HG02623 (cell line): Measurements from ENCODE around the gene RNF141.

ENCODE experiments used
- ATAC-seq: cut with Tn5 transposase; IDR thresholded peaks from one replicate; pipeline ENCODE4 v1.9.1; 2021; ENCODE audit warnings: moderate library complexity; ENCODE audit not compliant: unreplicated experiment

Gene RNF141

DNA sequence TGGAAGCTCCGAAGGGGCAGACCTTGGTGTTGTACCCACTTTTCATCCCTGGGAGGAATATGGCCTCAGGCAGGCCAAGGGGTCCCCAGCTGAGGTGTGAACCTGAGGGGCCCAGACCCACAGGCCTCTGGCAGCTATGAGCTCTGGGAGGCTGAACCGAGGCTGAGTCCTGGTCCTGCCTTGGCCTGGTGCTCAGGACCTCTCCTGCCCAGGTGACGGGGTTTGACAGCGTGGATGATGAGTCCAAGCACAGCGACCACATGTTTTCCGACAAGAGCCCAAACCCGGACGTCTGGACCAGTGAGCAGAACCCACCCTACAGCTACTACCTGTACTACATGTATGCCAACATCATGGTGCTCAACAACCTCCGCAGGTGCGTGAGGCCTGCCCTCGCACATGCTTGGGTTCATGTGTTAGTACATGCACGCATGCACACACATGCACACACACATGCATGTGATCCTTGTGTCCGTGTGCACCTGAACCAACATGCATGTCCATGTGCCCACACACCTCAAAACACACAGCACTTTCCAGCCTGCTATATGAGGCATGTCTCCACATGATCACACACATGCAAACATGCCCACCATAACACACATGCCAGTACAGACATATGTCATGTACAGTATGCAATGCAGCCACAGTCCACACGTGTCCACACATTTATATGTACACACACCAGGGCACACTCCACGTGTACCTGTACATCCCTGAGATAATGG is 40.9 kb downstream of the RNF141 start:
- no peak for ATAC-seq

DNA sequence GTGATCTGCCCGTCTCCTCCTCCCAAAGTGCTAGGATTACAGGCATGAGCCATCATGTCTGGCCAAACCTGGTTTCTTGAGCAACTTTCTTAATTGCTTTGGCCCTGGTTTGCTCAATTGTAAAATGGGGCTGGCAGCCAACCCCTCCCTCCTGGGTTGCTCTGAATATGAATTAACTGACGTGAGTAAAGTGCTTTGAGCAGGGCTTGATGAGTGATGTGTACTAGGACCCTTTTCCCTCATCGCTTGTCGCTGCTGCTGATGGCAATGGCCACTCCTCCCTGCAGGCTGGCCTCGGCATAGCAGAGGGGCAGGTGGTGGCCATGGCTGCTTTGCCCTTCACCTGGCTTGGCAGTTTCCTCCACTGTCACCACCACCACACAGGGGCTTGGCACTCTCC is 41.5 kb downstream of the RNF141 start:
- ATAC-seq: no peak

DNA sequence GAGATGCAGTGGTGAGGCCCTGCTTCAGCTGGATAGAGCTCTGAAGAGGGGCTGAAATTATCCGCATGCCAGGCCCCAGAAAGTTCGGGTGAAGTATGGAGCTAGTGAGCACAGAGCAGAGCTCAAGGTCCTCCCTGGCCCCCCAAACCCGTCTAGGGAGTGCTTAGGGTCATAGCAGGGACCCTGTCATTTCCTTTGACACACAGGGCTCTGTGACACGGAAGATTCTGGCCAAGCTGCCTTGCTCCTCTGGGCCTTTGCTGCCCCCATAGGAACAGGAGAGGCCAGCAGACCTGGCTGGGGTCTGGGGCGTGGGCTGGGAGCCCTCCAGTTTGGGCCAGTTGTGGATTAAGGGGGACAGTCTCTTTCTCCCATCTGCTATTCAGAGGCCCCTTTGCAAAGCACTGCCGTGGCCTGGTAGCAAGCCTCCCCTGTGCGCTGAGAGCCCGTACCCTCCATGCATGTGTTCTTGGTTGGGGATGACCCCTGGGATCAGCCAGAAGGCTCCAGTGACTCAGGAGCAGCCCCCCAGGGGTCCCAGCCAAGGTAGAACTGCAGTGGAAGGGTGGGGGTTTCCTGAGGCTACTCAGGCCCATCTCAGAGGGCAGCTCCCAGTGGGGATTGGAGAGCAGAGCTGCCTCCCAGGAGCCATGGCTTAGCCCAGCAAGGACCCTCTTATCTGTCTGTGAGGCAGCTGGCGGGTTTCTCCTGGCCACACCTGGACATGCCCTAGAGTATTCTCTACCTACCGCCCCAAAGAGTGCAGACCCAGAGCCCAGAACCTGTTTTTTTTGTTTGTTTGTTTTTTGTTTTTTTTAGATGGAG is 42.3 kb downstream of the RNF141 start:
- no peak for ATAC-seq

DNA sequence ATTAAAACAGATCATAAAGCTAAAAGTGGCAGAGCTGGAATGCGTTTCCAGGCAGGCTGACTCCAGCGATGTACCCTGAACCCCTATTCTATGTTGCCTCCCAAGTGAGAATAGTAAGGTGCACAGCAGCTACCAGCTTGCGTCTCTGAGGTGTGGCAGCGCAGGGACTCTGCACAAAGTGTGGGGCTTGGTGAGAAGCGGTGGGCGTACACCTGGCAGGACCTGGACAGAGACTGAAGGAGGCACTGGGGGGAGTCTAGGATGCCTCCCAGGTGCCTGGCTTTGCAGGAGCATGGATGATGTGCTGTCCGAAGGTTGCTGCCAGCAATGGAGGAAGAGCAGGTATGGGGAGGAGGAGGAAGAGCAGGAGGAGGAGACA is 43.0 kb downstream of the RNF141 start:
- ATAC-seq: no peak

DNA sequence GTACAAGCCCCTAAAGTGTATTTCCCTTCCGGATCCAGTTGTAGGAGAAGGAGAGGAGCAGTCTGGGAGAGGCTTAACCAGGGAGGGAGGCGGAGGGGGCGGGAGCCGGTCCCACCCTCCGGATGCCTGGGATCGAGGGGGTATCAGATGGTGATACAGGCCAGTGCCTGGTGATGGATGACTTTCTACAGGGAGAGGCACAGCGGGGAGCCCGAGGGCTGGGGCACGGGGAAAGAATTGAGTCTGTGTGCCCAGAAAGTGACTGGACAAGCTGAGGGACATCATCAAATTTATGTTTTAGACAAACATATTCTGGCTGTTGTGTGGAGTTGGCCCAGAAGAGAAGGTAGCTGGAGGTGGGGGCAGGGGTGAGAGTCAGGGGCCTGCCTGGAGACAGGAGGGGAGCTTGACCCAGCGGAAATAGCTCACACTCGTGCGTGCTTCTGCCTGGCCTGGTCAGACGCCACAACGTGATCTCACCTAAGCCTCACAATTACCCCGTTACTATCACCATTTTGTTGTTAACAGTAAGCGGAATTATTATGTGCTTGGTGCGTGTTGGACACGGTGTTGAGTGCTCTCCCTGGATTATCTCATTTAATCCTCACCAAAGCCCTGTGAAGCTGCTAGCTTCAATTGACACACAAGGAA is 43.5 kb downstream of the RNF141 start:
- no peak for ATAC-seq

DNA sequence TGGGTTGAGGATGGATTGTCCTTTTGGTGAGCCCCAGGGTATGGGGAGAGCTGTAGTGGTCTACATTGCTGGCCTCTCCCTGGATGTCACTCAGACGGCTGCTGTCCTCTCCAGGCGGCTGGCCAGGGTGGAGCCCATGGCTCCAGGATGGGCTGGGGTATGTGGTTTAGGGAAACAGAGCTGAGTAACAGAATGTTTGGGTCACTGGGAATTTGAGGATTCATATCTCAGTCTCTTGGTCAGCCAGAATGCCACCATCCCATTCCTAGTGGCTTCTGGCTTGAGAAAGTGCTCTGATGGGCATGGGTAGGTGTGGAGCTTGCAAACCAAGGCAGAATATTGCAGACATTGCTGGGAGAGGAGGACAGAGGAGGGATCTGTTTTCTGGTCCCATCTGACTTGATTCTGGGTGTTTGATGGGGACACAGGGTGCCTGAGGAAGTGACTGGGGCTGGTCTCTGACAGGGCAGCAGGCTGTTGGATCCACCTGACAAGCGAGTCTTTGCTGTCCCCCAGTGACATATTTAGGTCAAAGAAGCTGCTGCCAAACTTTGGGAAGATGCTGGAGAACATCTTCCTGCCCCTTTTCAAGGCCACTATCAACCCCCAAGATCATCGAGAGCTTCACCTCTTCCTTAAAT is 44.6 kb downstream of the RNF141 start:
- ATAC-seq: no peak

DNA sequence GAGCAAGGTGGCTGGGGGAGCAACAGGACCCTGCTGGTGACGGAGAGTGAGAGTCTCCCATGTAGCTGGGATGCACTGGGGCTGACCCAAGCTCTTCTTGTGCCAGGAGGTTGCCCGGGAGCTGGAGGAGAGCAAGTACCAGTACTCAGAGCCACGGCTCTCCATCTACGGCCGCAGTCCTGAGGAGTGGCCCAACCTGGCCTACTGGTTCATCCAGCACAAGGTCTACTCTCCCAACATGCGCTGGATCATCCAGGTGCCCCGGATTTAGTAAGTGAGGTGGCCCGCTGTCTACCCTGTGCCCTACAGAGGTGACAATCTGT is 45.6 kb downstream of the RNF141 start:
- ATAC-seq: no peak

DNA sequence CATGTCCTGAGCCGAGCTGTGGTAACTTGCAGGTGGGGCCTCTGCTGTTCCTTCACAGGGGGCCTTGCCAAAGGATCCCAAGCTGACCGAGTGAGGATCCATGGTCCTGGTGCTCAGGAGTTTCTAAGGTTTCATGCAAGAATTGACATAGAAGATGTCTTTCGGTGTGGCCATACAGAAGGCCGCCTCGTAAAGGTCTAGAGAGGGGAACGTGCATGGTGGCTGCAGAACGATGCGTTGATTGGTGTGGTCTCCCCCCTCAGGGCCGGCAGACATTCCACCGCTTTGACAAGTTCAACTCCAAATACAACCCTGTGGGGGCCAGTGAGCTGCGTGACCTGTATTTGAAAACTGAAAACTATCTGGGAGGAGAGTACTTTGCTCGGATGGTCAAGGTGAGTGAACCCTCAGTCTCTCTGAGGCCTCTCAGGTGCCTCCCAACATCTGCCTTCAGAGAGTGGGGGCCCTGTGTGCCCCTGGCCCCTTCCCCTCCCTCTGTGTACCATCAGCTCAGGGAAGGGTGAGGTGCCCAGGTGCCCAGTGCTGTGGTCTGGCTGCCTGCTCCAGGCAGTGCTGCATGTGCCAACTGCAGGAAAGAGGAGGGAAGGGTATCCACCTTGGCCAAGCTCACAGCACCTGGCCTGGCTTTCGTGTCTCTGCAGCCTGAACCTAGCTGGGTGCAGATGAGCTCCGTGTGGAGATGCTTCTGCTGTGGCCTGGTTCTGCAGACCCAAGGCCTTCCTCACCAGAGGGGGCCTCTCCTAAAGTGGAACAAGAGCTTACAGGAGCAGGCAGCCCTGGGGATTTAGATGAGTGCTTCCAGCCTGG is 46.1 kb downstream of the RNF141 start:
- ATAC-seq: no peak

DNA sequence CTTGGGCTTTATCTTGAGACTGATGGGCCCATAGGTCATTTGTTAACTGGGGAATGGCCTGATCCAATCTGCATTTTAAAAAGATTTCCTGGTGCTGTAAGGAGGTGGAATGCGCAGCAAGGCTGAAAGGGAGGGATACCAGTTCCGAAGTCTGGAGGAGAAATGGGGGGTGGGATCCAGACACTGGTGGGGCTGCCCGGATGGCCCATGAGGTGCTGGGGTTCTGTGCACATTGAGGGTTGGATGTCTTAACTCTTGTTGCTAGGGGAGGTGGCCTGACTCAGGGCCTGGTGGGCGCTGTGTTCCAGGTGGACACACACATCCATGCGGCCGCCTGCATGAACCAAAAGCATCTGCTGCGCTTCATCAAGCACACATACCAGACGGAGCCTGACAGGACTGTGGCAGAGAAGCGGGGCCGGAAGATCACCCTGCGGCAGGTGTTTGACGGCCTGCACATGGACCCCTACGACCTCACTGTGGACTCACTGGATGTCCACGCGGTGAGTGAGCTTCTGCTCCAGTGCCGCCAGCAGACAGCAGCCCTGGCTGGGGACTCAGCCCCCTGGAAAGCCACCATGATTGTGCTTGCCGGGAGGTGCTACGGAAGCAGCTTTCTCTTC is 47.8 kb downstream of the RNF141 start:
- no peak for ATAC-seq

DNA sequence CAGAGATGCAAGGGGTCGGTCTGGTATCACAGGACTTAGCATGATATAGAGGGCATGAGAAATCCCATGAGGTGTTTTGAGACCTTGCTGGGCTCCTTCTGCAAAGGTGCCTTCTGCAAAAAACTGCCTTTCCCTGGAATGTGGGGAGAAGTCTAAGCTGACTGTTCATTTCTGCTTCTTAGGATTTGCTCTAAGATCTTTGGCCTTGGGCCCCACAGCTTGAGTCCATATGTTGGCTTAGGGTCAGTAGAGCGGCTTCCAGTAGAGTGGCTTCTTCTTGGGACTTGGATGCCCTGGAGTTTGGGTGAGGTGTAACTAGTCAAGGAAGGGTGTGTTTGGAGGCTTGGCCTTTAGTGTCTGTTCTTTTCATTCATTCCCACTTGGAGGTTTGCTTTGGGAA is 48.9 kb downstream of the RNF141 start:
- no peak for ATAC-seq

DNA sequence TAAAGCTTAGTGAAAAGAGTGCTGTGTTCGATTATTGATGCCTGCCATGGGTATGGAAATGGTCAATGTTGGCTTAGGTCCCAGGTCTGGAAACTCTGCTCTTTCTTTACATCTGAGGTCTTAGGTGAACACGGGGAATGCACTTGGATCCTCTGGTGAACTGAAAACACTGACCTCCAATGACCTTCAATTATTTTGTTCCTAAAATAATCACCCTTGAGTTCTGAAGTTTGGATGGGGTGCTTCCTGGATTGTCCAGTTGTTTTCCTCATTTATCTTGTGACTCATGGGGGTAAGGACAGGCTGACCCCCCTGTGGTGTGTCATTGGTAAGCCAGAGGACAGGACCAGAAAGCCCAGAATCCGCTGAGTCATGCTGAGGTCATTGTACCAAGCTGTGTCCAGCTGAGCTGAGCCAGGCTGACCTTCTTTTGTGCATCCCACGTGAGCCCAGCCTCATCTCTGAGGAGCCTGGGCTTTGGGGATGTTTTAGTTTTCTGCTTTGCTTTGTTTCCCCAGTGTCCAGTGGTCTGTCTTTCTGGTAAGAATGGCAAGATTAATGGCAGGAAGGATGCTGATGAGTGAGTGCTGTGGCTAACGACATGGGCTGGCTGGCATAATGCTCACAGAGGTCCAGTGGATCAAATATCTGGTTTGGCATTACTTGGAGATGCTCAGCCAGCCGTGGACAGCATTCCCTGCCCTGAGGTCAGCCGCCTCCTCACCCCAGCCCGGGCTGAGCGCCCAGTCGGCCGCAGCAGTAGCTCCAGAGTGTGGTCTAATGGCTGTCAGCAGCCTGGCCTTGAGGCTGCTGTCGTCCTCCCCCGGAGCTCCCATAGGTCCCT is 50.4 kb downstream of the RNF141 start:
- no peak for ATAC-seq

DNA sequence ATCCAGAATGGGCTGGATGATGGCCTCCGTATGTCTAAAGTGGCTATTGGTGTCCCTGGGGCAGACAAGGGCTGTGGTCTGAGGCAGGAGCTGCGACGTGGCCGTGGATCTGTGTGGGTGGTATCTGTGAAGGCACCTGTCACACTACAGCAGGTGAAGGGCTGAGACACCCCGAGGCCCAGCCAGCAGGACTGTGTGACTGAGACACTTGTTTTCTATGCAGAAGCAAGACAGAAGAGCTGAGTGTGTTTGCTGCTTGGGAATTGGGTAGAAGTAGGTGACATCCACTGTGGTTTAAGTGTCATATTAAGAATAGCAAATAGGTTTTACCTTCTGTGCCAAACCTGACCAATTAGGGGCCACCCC is 51.0 kb downstream of the RNF141 start:
- no peak for ATAC-seq

DNA sequence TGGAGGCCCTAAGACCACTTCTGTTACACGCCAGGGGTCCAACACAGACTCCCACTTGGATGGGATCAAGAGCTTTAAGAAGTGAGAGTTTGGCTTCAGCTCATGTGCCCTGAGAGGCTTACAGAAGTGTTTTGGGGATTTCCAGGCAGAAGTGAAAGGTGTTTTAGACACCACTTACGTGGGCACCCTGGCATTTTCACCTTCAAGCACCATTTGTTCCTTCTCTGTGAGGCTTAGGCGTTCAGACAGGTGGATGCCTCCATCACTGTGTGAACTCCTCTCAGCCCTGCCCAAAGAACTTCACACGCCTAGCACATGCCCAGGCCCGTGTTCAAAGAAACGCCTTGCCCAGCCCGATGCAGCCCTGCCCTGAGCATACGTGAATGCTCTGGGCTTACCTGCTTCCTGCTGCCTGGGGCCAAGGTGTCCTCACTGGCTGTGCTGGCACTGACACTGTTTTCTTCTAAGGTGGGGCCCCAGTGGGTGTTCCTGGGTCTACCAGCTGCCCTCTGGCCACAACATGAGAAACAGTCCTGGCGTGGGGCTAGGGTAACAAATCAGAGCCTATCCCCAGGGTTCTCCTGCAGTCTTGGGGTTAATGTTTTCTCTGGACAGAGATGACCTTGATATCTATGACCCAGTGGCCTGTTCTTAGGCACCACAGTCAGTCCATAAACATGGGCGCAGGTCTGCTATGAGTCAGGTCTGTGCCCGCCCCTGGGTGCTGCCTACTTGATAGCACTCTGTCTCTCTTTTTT is 51.9 kb downstream of the RNF141 start:
- peak; percentile 59 for ATAC-seq

DNA sequence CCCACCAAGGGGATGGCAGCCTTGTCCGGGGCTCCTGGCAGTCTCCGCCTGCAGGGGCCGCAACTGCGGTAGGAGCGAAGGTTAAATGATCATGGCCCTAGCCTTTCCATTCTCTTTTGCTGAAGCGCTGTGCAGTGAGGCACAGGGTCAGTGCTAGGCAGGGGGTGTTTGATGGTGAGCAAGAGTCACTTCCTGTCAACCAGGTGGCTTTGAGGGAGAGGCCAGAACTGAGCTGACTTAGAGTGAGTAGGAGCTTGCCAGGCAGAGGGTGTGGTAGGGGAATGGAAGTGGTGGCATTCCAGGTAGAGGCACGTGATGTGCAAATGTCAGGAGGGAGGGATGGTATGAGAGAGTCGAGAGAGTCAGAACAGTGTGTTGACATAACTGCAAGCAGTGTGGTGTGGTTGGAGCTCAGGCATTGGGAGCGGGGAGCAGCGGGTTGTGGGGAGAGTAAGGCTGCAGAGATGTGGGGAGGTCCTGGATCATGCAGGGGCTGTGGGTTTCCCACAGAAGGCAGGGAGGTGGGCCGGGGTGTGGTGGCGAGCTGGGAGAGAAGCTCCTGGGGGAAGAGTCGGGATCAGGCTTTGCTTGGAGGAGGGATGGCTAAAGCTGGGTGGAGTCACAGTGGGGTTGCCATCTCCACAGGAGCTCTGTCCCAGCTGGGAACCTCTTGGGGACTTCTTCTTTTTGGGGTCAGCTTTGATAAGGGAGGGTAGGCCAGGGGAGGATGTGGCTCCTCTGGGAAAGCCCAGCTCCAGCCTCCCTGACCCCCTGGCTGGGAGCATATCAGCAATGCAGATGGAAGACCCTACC is 52.7 kb downstream of the RNF141 start:
- peak; percentile 8 for ATAC-seq

DNA sequence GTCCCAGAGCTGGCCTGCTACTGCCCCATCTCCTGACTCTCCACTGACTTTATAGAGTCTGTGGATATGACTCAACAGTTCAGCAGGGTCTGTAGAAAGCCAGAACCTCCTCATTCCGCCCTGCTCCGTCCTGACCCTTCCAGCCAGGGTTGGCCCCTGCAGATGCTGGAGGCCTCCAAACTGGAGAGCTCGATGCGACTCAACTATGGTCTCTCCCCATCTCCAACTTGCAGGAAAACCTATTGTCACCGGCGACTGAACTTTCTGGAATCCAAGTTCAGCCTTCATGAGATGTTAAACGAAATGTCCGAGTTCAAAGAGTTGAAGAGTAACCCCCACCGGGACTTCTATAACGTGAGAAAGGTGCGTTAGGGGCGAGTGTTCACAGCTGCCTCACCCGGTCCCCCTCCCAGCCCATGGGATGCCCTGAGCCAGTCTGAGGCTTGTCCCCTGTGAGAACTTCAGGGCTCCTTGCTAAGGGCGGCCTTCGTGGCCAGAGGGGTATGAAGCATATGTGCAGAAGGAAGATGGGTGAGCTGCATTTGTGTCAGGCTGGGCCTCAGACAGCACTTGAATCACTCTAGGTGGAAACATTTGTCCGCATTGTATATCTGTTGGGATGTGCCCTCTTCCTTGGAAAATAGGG is 53.9 kb downstream of the RNF141 start:
- ATAC-seq: no peak

DNA sequence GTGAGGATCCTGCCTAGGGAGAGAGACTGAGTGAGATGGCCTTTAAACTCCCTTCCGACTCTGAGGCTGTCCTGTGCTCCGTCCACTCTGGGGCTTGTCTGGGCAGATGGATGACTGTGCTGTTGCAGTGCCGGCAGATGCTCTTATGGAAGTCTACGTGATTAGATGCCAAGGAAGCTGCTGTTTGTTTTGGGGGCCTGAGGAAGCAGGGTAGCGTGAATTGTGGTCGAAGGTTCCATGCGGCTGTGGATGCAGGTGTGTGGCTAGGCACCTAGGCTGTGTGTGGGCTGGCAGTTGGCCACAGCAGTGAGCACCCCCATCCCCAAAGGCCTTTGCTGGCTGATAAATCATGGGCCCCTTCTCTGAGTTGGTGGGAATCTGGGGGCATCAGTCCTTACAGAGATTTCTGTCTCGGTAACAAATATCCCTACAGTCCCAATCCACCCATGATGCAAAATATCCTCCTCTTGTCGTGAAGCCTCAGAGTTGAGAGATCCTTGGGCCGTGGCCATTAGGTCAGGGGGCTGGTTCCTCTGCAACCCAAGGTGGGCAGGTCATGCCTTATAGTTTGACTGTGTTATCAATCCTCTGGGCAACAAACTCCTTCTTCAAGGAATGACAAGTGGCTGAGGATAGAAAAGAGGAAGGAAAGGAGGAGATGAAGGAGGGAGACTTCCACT is 54.7 kb downstream of the RNF141 start:
- no peak for ATAC-seq

DNA sequence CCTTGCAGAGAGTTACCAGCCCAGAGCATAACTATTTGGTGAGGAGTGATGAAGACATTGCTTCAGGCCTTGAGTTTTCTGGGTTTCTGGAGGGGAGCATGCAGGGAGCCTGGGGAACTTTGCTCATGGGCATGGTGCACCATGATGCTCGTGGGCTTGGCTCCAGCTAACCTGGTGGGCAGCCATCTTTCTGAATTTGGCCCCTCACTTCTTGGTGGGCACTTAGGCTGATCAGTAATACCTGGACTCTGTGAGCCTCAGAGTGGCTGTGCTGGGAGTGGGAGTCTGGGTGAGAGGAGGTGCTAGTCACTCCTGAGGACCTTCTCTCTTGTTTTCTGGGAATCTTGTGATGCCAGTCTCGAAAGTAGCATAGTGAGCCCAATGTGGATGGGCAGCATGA is 55.3 kb downstream of the RNF141 start:
- ATAC-seq: no peak
